GM12878 (cell line): ENCODE measurements around the gene ARL9. TPM values are rescaled to one million over a fixed set of nuclear protein-coding genes. Genes with fewer than 3 reads are reported as not detected.

Experiments used
- BHLHE40 ChIP-seq, 2 experiments: fragments of 450-650 bp in 1 of 2; IDR thresholded peaks; 2 replicates each; pipeline ENCODE4 v1.6.1; 2011 to 2017; ENCODE audit warnings: low read depth in 2 of 2, borderline replicate concordance in 1 of 2, improper control_type of control experiment in 1 of 2, low read length in 1 of 2, mild to moderate bottlenecking in 1 of 2
- BRCA1 ChIP-seq: IDR thresholded peaks from 2 replicates; pipeline ENCODE4 v1.6.1; 2011; ENCODE audit warnings: low read depth, low read length, improper control_type of control experiment
- EZH2 ChIP-seq: IDR thresholded peaks from 2 replicates; pipeline ENCODE4 v1.6.1; 2012; ENCODE audit warnings: low read depth, mild to moderate bottlenecking, control low read depth, inconsistent platforms, low read length, borderline replicate concordance; ENCODE audit not compliant: control insufficient read depth
- IKZF2 ChIP-seq, 2 experiments: fragments of 450-650 bp; IDR thresholded peaks; 2 replicates each; pipeline ENCODE4 v1.6.1; 2017; ENCODE audit warnings: mild to moderate bottlenecking in 2 of 2, moderate library complexity in 2 of 2
- LARP7 ChIP-seq: fragments of 450-650 bp; IDR thresholded peaks from 2 replicates; pipeline ENCODE4 v1.6.1; 2017; ENCODE audit warnings: mild to moderate bottlenecking
- NFXL1 ChIP-seq: fragments of 450-650 bp; IDR thresholded peaks from 2 replicates; pipeline ENCODE4 v1.6.1; 2017; ENCODE audit warnings: antibody characterized with exemption, mild to moderate bottlenecking, borderline replicate concordance
- NFYA ChIP-seq: IDR thresholded peaks from 2 replicates; pipeline ENCODE4 v1.6.1; 2011; ENCODE audit warnings: low read depth, mild to moderate bottlenecking, low read length, improper control_type of control experiment, borderline replicate concordance
- NFYB ChIP-seq: IDR thresholded peaks from 2 replicates; pipeline ENCODE4 v1.6.1; 2011; ENCODE audit warnings: low read depth, mild to moderate bottlenecking, low read length, improper control_type of control experiment, moderate library complexity; ENCODE audit not compliant: insufficient read depth
- NR2C1 ChIP-seq: fragments of 450-650 bp; IDR thresholded peaks from 2 replicates; pipeline ENCODE4 v1.6.1; 2017; ENCODE audit warnings: antibody characterized with exemption, mild to moderate bottlenecking, moderate library complexity
- RUNX3 ChIP-seq: IDR thresholded peaks from 2 replicates; pipeline ENCODE4 v1.6.1; 2012; ENCODE audit warnings: low read length, inconsistent platforms
- SMAD1 ChIP-seq: fragments of 450-650 bp; IDR thresholded peaks from 2 replicates; pipeline ENCODE4 v1.6.1; 2018; ENCODE audit warnings: mild to moderate bottlenecking, low read depth; ENCODE audit not compliant: partially characterized antibody
- SMC3 ChIP-seq: IDR thresholded peaks from 2 replicates; pipeline ENCODE4 v1.6.1; 2011; ENCODE audit warnings: low read length, improper control_type of control experiment, borderline replicate concordance
- TAF1 ChIP-seq: IDR thresholded peaks from 2 replicates; pipeline ENCODE4 v1.6.1; 2011; ENCODE audit warnings: mild to moderate bottlenecking, low read depth, low read length, borderline replicate concordance
- TCF7 ChIP-seq: IDR thresholded peaks from 2 replicates; pipeline ENCODE4 v1.6.1; 2014; ENCODE audit warnings: antibody characterized with exemption, borderline replicate concordance
- WRNIP1 ChIP-seq: IDR thresholded peaks from 2 replicates; pipeline ENCODE4 v1.6.1; 2011; ENCODE audit warnings: low read depth, low read length, improper control_type of control experiment, borderline replicate concordance
- YY1 ChIP-seq: IDR thresholded peaks from 2 replicates; pipeline ENCODE4 v1.6.1; 2011; ENCODE audit warnings: low read depth, mild to moderate bottlenecking, low read length
- ZNF24 ChIP-seq: fragments of 450-650 bp; IDR thresholded peaks from 2 replicates; pipeline ENCODE4 v1.6.1; 2017; ENCODE audit warnings: antibody characterized with exemption, mild to moderate bottlenecking
- ZZZ3 ChIP-seq: IDR thresholded peaks from 2 replicates; pipeline ENCODE4 v1.6.1; 2011; ENCODE audit warnings: low read depth; ENCODE audit not compliant: control insufficient read depth, insufficient read length
- polyA plus RNA-seq, 11 experiments: library from polyadenylated mRNA; depleted of rRNA in 4 of 11; unstranded in 6 of 11; stranded (reverse) in 5 of 11; fragments of >200 nt; fragmentation: Nextera tagmentation in 4 of 11; fragmentation: Illumina TruSeq in 1 of 11; extraction: Ambion mirVana in 4 of 11; extraction: Trizol in 1 of 11; gene quantifications; 1 replicate in 1 of 11; 2 replicates in 10 of 11; pipeline versions ENCODE4 v1.2.1 to v1.2.3, GENCODE V29; 2011 to 2016; ENCODE audit warnings: inconsistent platforms in 2 of 11, missing spikeins in 2 of 11, low read depth in 1 of 11
- total RNA-seq, 4 experiments: library from RNA; depleted of rRNA in 3 of 4; stranded (reverse); fragments of >200 nt in 3 of 4; fragmentation: Illumina TruSeq in 1 of 4; extraction: Trizol in 1 of 4; gene quantifications; 2 replicates each; pipeline versions ENCODE4 v1.2.1 to v1.2.3, GENCODE V29; 2013 to 2021
- TF ChIP-seq, protein P1 (sequence below): fragments of 450-650 bp; IDR thresholded peaks from 2 replicates; pipeline ENCODE4 v1.6.1; 2014; ENCODE audit warnings: mild to moderate bottlenecking
- TF ChIP-seq, protein P2 (sequence below): IDR thresholded peaks from 2 replicates; pipeline ENCODE4 v1.6.1; 2012; ENCODE audit warnings: improper control_type of control experiment, low read depth, low read length; ENCODE audit not compliant: insufficient replicate concordance

Gene ARL9
- total and polyA plus RNA-seq, 10 of the 15 experiments (the other 5 are each of a cell fraction or from before 2014, with no cell fraction given), result not detected

DNA sequence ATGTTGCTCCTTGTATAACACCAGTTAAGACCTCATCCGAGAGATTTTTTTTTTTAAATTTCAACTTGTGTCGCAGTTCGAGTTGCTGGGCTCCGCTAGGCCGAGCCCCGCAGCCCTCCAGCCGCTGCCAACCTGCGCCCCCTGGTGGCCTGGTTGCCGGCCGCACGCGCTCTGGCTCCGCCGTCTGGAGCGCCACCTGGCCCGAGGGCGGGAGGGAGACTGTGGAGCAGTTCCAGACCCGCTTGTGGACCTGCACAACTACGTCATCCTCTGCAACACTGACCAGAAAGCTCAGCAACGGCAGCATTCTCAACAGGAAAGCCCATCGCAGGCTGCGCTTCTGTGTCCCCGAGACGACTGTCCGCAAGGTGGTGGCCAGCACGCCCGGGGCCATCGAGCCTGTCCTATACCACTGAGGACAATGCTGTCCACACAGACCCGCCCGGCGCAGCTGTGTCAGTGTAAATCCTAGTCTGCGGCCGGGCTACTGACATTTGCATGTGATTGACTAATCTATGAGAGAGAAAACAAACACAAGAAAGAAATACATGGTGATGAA lies 39.1 kb downstream of the ARL9 start (continued):
- TF ChIP-seq, protein P1, sequence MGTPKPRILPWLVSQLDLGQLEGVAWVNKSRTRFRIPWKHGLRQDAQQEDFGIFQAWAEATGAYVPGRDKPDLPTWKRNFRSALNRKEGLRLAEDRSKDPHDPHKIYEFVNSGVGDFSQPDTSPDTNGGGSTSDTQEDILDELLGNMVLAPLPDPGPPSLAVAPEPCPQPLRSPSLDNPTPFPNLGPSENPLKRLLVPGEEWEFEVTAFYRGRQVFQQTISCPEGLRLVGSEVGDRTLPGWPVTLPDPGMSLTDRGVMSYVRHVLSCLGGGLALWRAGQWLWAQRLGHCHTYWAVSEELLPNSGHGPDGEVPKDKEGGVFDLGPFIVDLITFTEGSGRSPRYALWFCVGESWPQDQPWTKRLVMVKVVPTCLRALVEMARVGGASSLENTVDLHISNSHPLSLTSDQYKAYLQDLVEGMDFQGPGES, result no peak
- TF ChIP-seq IKZF2 (IDR thresholded peaks at IDR 0.05) (no peak), SMAD1 (no peak), NR2C1 (no peak), BRCA1 (no peak), NFYB (no peak), NFXL1 (no peak), TCF7 (no peak), YY1 (peak; percentile 78), TAF1 (no peak), NFYA (no peak), LARP7 (no peak), ZZZ3 (no peak), ZNF24 (no peak), SMC3 (peak; percentile 71; the same call in 1 of the 2 replicates), WRNIP1 (no peak), EZH2 (no peak), BHLHE40 (IDR thresholded peaks at IDR 0.05; ENCODE audit: borderline replicate concordance in 1 of 2, low read depth in 2 of 2, low read length in 1 of 2) (peak; percentile 33 to 65; a peak in 3 of 4 replicates), RUNX3 (no peak)
- TF ChIP-seq, protein P2, sequence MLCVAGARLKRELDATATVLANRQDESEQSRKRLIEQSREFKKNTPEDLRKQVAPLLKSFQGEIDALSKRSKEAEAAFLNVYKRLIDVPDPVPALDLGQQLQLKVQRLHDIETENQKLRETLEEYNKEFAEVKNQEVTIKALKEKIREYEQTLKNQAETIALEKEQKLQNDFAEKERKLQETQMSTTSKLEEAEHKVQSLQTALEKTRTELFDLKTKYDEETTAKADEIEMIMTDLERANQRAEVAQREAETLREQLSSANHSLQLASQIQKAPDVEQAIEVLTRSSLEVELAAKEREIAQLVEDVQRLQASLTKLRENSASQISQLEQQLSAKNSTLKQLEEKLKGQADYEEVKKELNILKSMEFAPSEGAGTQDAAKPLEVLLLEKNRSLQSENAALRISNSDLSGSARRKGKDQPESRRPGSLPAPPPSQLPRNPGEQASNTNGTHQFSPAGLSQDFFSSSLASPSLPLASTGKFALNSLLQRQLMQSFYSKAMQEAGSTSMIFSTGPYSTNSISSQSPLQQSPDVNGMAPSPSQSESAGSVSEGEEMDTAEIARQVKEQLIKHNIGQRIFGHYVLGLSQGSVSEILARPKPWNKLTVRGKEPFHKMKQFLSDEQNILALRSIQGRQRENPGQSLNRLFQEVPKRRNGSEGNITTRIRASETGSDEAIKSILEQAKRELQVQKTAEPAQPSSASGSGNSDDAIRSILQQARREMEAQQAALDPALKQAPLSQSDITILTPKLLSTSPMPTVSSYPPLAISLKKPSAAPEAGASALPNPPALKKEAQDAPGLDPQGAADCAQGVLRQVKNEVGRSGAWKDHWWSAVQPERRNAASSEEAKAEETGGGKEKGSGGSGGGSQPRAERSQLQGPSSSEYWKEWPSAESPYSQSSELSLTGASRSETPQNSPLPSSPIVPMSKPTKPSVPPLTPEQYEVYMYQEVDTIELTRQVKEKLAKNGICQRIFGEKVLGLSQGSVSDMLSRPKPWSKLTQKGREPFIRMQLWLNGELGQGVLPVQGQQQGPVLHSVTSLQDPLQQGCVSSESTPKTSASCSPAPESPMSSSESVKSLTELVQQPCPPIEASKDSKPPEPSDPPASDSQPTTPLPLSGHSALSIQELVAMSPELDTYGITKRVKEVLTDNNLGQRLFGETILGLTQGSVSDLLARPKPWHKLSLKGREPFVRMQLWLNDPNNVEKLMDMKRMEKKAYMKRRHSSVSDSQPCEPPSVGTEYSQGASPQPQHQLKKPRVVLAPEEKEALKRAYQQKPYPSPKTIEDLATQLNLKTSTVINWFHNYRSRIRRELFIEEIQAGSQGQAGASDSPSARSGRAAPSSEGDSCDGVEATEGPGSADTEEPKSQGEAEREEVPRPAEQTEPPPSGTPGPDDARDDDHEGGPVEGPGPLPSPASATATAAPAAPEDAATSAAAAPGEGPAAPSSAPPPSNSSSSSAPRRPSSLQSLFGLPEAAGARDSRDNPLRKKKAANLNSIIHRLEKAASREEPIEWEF, result no peak
- TF ChIP-seq, all 136 proteins: peak for 18
